Lower lobe of right lung (tissue), 2 donors: ENCODE measurements around the gene BTBD10. TPM values are rescaled to one million over a fixed set of nuclear protein-coding genes. Genes with fewer than 3 reads are reported as not detected.
"Not testable (repeated sequence)": the region's sequence is repeated elsewhere in the genome, so short reads cannot be mapped to it uniquely, and the experiment has no call there.

Experiments
- ATAC-seq, 2 donors: fragments of 200-7000 bp; cut with Tn5 transposase; one replicate each; pipeline ENCODE4 v1.9.1; 2020 to 2022; ENCODE audit warnings: mild to moderate bottlenecking in 2 of 2, moderate library complexity in 2 of 2
- DNase-seq: peaks from one replicate; pipeline ENCODE4 v3.0.0-alpha.2; 2020
- H3K27ac ChIP-seq: fragments of 200-600 bp; one replicate; pipeline ENCODE4 v1.8.0; 2022
- H3K27me3 ChIP-seq: fragments of 200-600 bp; one replicate; pipeline ENCODE4 v1.8.0; 2022; ENCODE audit warnings: low read depth
- H3K36me3 ChIP-seq: fragments of 200-600 bp; one replicate; pipeline ENCODE4 v1.8.0; 2022; ENCODE audit warnings: mild to moderate bottlenecking
- H3K4me1 ChIP-seq: fragments of 200-600 bp; one replicate; pipeline ENCODE4 v1.8.0; 2022
- H3K4me3 ChIP-seq: fragments of 200-600 bp; one replicate; pipeline ENCODE4 v1.8.0; 2022; ENCODE audit warnings: mild to moderate bottlenecking
- H3K9me3 ChIP-seq: fragments of 200-600 bp; one replicate; pipeline ENCODE4 v1.8.0; 2022
- CTCF ChIP-seq: fragments of 200-600 bp; IDR thresholded peaks from one replicate; pipeline ENCODE4 v1.8.0; 2022; ENCODE audit warnings: antibody characterized with exemption, mild to moderate bottlenecking
- intact Hi-C: fragments of 100-400 bp; cut with DNase I; formaldehyde crosslinking; loops from one replicate; pipeline ENCODE4 v1.11.0; 2022
- total RNA-seq: library from RNA; stranded (reverse); fragmentation: NEBNext Ultra II Directional; extraction: Animal tissue kit (Norgen Biotek cat#: 25700); gene quantifications from one replicate; pipeline ENCODE4 v1.2.1, GENCODE V29; 2021
- donor health status: DM: no; HTN: yes; CAD: no; lungs with severe emphysema.

Gene BTBD10
- total RNA-seq, 1 donor from 2014 or later, result 25.1 TPM

DNA sequence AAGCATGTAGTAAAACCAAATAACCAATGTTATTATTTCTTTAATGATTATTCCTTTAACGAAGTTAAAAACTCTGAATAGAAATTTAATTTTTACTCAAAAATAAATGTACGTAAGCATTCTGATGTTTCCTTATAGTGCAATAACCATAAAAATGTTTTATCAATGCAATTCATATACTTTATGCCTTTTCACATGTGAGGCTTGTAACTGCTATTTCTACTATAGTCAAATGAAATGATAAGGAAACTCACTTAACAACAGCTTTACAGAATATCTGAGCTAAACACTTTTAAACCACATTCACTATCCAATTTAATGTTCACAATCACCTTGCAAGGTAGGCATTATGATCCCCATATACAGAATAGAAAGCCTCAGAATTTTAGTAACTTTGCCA lies 17.4 kb downstream of the BTBD10 start:
- no peaks in the 10 kb centered on the region for H3K36me3 ChIP-seq
- DNase-seq (no peak), ATAC-seq (no peak)
- H3K4me3 ChIP-seq, result no peak overlapping the region
- H3K4me1 ChIP-seq, result peaks cover 21% of the 10 kb centered on the region
- intact Hi-C loops, result no loop called here
- no peak for TF ChIP-seq CTCF
- H3K9me3 ChIP-seq, result no peaks in the 10 kb centered on the region
- no peaks in the 10 kb centered on the region for H3K27me3 ChIP-seq
- no peak overlapping the region for H3K27ac ChIP-seq

DNA sequence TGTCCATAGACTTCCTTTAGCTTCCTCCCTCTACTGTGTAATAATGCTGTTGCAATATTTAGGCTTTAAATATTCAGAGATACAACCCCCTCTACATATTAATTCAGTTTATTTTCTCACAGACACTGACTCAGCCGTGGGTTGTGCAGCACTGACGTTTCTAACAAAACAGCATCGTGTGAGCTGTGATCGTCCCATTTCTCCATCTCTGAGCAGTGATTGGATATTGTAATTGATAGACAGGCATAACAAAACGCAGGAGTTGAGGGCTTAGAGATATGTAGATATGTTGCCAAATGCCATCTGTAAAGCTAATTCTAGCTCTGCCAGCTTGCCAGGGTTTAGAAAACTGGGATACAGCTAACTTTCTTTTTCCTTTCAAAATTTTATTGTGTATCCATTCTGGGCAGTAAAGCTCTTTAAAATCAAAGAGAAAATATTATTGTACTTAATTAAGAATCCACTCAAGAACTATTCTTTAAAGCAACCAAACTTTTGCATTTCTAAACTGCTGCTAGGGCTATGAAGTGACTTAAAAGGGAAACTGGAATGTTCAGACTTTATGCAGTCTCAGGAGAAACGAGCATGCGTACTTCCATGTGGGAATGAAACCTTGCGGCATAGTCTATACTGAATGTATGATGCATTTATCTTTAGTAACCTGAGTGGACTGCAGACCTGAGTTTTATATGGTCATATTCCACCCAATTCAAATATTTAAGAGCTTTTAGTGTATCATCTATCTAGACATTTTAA lies 22.7 kb downstream of the BTBD10 start:
- Histone ChIP-seq H3K27ac (peak overlapping the region; percentile 33), H3K4me3 (peak overlapping the region; percentile 17)
- intact Hi-C loops, result no loop called here

DNA sequence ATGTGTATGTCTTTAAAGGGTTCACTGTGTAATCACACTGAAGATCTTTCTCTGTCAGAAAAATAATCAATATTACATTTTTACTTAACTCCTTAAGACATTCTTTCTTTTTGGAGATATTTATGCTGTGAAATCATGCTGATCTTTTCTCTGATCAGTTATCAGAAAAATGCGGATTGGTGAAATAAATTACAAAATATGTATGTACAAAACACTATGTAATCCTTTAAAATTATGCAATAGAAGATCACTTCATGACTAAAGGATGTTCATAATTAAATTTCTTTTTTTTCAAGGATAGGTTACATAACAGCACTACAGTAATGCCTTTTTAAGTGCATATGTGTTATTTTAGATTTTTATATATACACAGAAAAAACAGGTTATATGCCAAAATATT lies 24.7 kb downstream of the BTBD10 start:
- Histone ChIP-seq H3K27ac (no peak overlapping the region), H3K9me3 (no peaks in the 10 kb centered on the region), H3K36me3 (no peaks in the 10 kb centered on the region), H3K4me3 (no peak overlapping the region), H3K27me3 (no peaks in the 10 kb centered on the region), H3K4me1 (peaks cover 5% of the 10 kb centered on the region)
- ATAC-seq (no peak), DNase-seq (no peak)
- intact Hi-C loops, result no loop called here
- no peak for TF ChIP-seq CTCF

More for the DNA sequence above, 22.7 kb downstream of the BTBD10 start:
- ATAC-seq (peak; percentile 91 to 98), DNase-seq (no peak)
- Histone ChIP-seq H3K36me3 (no peaks in the 10 kb centered on the region), H3K4me1 (peaks cover 5% of the 10 kb centered on the region), H3K27me3 (no peaks in the 10 kb centered on the region), H3K9me3 (no peaks in the 10 kb centered on the region)
- no peak for TF ChIP-seq CTCF

GRCh38 chr11:13436836-13437235 lies 26.2 kb downstream of the BTBD10 start:
- H3K36me3 ChIP-seq, DNase-seq, H3K4me3 ChIP-seq, H3K4me1 ChIP-seq, H3K9me3 ChIP-seq, H3K27me3 ChIP-seq, intact Hi-C loops, H3K27ac ChIP-seq, ATAC-seq: not testable (repeated sequence)

DNA sequence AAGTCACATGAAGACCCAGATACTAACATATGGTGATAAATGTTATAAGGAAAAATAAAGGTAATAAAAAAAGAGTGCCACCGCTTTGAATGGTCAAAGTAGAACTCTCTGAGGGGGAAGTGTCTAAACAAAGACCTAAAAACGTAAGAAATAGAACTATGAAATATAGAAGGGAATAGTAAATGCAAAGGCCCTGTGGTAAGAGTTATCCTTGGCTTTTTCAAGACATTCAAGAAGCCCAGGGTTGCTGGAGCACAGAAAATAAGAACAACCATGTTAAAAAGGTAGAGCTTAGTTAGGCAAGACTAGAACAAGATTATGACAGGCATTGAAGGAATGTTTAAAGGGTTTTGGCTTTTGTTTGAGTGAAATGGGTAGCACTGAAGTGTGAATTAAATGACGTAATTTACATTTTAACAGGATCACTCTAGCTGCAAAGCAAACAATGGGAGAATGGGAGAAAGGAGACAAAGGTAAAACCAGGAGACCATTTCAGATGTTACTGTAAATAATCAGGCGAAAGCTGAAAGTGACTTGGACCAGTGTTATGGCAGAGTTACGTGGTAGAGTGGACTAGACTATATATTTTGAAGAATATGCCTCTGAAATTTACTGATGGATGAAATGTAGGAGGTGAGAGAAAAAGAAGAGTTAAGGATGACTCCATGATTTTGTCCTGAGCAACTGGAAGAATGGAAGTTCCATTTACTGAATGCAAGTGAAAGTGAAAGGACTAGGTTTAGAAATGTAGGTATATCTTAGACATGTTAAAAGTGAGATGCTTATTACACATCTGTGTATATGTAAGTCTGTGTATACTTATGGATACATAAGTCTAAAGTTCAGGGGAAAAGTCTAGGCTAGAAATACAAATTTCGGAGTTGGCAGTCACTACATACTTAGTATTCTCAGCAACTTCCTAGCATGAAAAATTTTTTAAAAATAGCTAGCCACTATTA lies 28.5 kb downstream of the BTBD10 start:
- DNase-seq, result no peak
- intact Hi-C loops, result no loop called here
- peak; percentile 61 to 67 for ATAC-seq
- Histone ChIP-seq H3K4me1 (no peaks in the 10 kb centered on the region), H3K27me3 (no peaks in the 10 kb centered on the region), H3K27ac (no peak overlapping the region), H3K9me3 (no peaks in the 10 kb centered on the region), H3K36me3 (no peaks in the 10 kb centered on the region), H3K4me3 (no peak overlapping the region)
- no peak for TF ChIP-seq CTCF
